SK-N-SH (cell line): ENCODE results near the gene AHCYL2. TPM values are rescaled to one million over a fixed set of nuclear protein-coding genes. Genes with fewer than 3 reads are reported as not detected.
"Not testable (repeated sequence)": the region's sequence is repeated elsewhere in the genome, so short reads cannot be mapped to it uniquely, and the experiment has no call there.

Experiments
- CTCF ChIA-PET: fragments of 300-600, 350-600 bp; formaldehyde crosslinking; extraction: SDS; loops from one replicate; lab custom pipeline; 2021; lab: Yijun Ruan, JAX
- POLR2A ChIA-PET: fragments of 350-600 bp; sonication (Branson Sonifier 250); formaldehyde crosslinking; extraction: SDS; loops from one replicate; lab custom pipeline; 2020; ENCODE audit warnings: antibody characterized with exemption, inconsistent platforms; lab: Yijun Ruan, JAX
- DNase-seq: peaks from one replicate; pipeline ENCODE4 v3.0.0; 2012
- H2AFZ ChIP-seq: fragments of 200-600 bp; sonication (generic); 2 replicates; pipeline ENCODE4 v1.8.1; 2016; ENCODE audit warnings: antibody characterized with exemption, mild to moderate bottlenecking, low read depth
- H3F3A ChIP-seq: fragments of 200-600 bp; sonication (generic); replicated peaks from 2 replicates; pipeline ENCODE3; 2016; ENCODE audit warnings: antibody characterized with exemption, mild to moderate bottlenecking; ENCODE audit not compliant: insufficient read depth
- H3K27ac ChIP-seq, 2 experiments: fragments of 200-500 bp in 1 of 2; fragments of 200-600 bp in 1 of 2; sonication (Bioruptor generic) in 1 of 2; sonication (generic), shearing (Covaris generic) in 1 of 2; 2 replicates each; pipeline versions ENCODE4 v1.5.1 to v1.6.1; 2014 to 2016; ENCODE audit warnings: low read depth in 2 of 2, inconsistent platforms in 1 of 2, low read length in 1 of 2, mild to moderate bottlenecking in 1 of 2, mixed read lengths in 1 of 2
- H3K27me3 ChIP-seq: fragments of 200-600 bp; sonication (generic), shearing (Covaris generic); 2 replicates; pipeline ENCODE4 v1.6.1; 2016; ENCODE audit warnings: mixed run types; ENCODE audit not compliant: insufficient read depth
- H3K36me3 ChIP-seq, 2 experiments: fragments of 200-500 bp in 1 of 2; fragments of 200-600 bp in 1 of 2; sonication (Bioruptor generic) in 1 of 2; sonication (generic) in 1 of 2; replicated peaks in 1 of 2; 2 replicates each; pipeline versions ENCODE3 to v1.5.1; 2014 to 2016; ENCODE audit warnings: low read length in 1 of 2, mild to moderate bottlenecking in 1 of 2; ENCODE audit not compliant: insufficient read depth in 2 of 2, control insufficient read depth in 1 of 2
- H3K4me1 ChIP-seq, 2 experiments: fragments of 200-500 bp in 1 of 2; fragments of 200-600 bp in 1 of 2; sonication (Bioruptor generic) in 1 of 2; sonication (generic), shearing (Covaris generic) in 1 of 2; 2 replicates each; pipeline versions ENCODE4 v1.5.1 to v1.6.1; 2014 to 2016; ENCODE audit warnings: low read depth in 1 of 2, low read length in 1 of 2, mixed run types in 1 of 2; ENCODE audit not compliant: insufficient read depth in 2 of 2, control insufficient read depth in 1 of 2
- H3K4me2 ChIP-seq: fragments of 200-600 bp; sonication (generic), shearing (Covaris generic); 2 replicates; pipeline ENCODE4 v1.6.1; 2017; ENCODE audit warnings: mixed run types
- H3K4me3 ChIP-seq, 2 experiments: fragments of 200-500 bp in 1 of 2; fragments of 200-600 bp in 1 of 2; sonication (Bioruptor generic) in 1 of 2; sonication (generic), shearing (Covaris generic) in 1 of 2; 2 replicates each; pipeline versions ENCODE4 v1.5.1 to v1.8.1; 2014 to 2016; ENCODE audit warnings: low read depth in 2 of 2, inconsistent platforms in 1 of 2, low read length in 1 of 2, mild to moderate bottlenecking in 1 of 2, mixed read lengths in 1 of 2, moderate library complexity in 1 of 2
- H3K79me2 ChIP-seq: fragments of 200-600 bp; sonication (generic); 2 replicates; pipeline ENCODE4 v1.8.1; 2017; ENCODE audit warnings: mild to moderate bottlenecking; ENCODE audit not compliant: insufficient read depth
- H3K9ac ChIP-seq: fragments of 200-600 bp; sonication (generic); 2 replicates; pipeline ENCODE4 v1.6.1; 2017; ENCODE audit warnings: mixed run types
- H3K9me2 ChIP-seq: fragments of 200-600 bp; sonication (generic); 2 replicates; pipeline ENCODE4 v1.6.1; 2017; ENCODE audit warnings: mixed run types
- H3K9me3 ChIP-seq: fragments of 200-600 bp; sonication (generic); 2 replicates; pipeline ENCODE4 v1.6.1; 2017; ENCODE audit warnings: mixed run types, mild to moderate bottlenecking, moderate library complexity
- H4K20me1 ChIP-seq: fragments of 200-600 bp; sonication (generic); 2 replicates; pipeline ENCODE4 v1.6.1; 2017; ENCODE audit warnings: mild to moderate bottlenecking, mixed run types; ENCODE audit not compliant: insufficient read depth
- GATA2 ChIP-seq: sonication (generic); formaldehyde crosslinking; IDR thresholded peaks from 2 replicates; pipeline ENCODE4 v1.5.0; 2020; ENCODE audit warnings: mild to moderate bottlenecking, missing genetic modification reagents
- MEF2A ChIP-seq: IDR thresholded peaks from 2 replicates; pipeline ENCODE4 v1.4.0; 2012; ENCODE audit warnings: low read depth, borderline replicate concordance
- NFIC ChIP-seq: IDR thresholded peaks from 2 replicates; pipeline ENCODE4 v1.4.0; 2012; ENCODE audit warnings: borderline replicate concordance
- RCOR1 ChIP-seq: fragments of 150-350 bp; IDR thresholded peaks from 2 replicates; pipeline ENCODE4 v1.6.1; 2017; ENCODE audit warnings: antibody characterized with exemption, low read length
- WGBS: methylation state at CpG from one replicate; pipeline ENCODE4 v1.1.6; 2017; ENCODE audit warnings: low lambda C conversion rate; 5-methylcytosine and 5-hydroxymethylcytosine counted together
- polyA plus RNA-seq, 3 experiments: library from polyadenylated mRNA; depleted of rRNA; stranded (reverse); fragments of >200 nt; gene quantifications; 2 replicates each; pipeline ENCODE4 v1.2.3, GENCODE V29; 2012
- TF ChIP-seq, protein P1 (sequence below): fragments of 150-350 bp; IDR thresholded peaks from 2 replicates; pipeline ENCODE4 v1.6.1; 2017; ENCODE audit warnings: antibody characterized with exemption, low read length, low read depth, borderline replicate concordance
- TF ChIP-seq, protein P2 (sequence below): fragments of 150-350 bp; IDR thresholded peaks from 2 replicates; pipeline ENCODE4 v1.6.1; 2016; ENCODE audit warnings: mild to moderate bottlenecking, low read depth, low read length
- TF ChIP-seq, protein P3 (sequence below): IDR thresholded peaks from 2 replicates; pipeline ENCODE4 v1.4.0; 2012; ENCODE audit warnings: low read depth

Gene AHCYL2
- polyA plus RNA-seq, 1 of the 3 experiments (the other 2 are of a cell fraction), result 20.4 TPM

DNA sequence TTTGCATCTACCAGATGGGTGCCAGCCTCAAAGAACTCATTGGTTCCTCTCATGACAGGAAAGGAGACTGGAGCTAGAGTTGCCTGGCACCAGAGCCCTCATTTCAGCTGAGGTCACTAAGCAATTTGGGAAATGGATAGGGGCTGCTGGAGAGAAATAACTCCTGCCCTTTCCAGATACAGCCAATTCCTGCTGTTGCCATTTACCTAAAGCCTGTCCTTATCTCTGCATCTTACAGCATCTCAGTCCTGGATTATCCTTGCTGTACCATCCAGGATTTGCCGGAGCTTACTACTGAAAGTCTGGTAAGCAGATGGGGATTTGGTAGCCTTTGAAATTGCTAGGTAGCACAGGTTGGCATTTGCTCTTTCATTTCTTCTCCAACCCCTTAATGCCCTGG lies 245.6 kb downstream of the AHCYL2 start:
- H3K9ac ChIP-seq, result no peak overlapping the region
- TF ChIP-seq GATA2 (CRISPR knock-in tag) (peak; percentile 86), MEF2A (no peak)
- TF ChIP-seq, protein P1, sequence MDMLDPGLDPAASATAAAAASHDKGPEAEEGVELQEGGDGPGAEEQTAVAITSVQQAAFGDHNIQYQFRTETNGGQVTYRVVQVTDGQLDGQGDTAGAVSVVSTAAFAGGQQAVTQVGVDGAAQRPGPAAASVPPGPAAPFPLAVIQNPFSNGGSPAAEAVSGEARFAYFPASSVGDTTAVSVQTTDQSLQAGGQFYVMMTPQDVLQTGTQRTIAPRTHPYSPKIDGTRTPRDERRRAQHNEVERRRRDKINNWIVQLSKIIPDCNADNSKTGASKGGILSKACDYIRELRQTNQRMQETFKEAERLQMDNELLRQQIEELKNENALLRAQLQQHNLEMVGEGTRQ, result no peak
- H4K20me1 ChIP-seq, result no peaks in the 10 kb centered on the region
- no peak overlapping the region for H3K27ac ChIP-seq
- peaks cover 0 to 15% of the 10 kb centered on the region in 2 experiments; a peak in 2 of 4 replicates for H3K4me1 ChIP-seq
- CTCF ChIA-PET, result interaction anchor here (0.6 to 14.8 kb wide), 19 partner anchors 9 to 481 kb away, joined by 3 to 397 read pairs (median 9); partner anchors contain the start of gene STRIP2
- H3K9me3 ChIP-seq, result no peaks in the 10 kb centered on the region
- H3K79me2 ChIP-seq, result no peaks in the 10 kb centered on the region
- POLR2A ChIA-PET, result interaction anchor here (0.8 kb wide), 1 partner anchor 36 kb away, joined by 4 read pairs; the partner anchor contains the start of gene STRIP2
- H3K9me2 ChIP-seq, result no peaks in the 10 kb centered on the region
- H3K4me2 ChIP-seq, result no peak overlapping the region
- DNase-seq, result peak; percentile 69
- WGBS, result 67% methylated on average over 1 of the region's 1 CpG
- H3K4me3 ChIP-seq, result no peak overlapping the region
- peaks cover 0 to 9% of the 10 kb centered on the region in 2 experiments for H3K36me3 ChIP-seq
- H2AFZ ChIP-seq, result no peak overlapping the region
- no peaks in the 10 kb centered on the region for H3K27me3 ChIP-seq
- H3F3A ChIP-seq, result no peaks in the 10 kb centered on the region

DNA sequence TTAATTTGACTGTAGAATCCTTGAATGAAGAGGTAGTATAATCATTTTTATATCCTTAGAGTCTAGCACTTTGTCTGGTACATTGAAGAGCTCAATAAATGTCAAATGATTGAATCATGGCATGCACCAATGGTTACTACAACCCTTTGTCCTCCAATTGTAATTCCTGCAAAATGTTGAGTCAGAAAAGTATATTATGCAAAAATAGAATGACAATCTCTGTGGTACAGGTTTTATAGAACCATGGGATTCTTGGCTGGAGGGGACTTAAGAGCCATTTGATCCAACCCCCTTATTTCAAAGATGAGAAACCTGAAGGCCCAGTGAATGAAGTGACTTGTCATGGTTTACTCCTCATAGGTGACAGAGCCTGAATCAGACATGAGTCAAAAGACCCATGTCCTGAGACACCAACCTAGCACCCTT lies 246.6 kb downstream of the AHCYL2 start:
- Histone ChIP-seq H3K9me2 (no peaks in the 10 kb centered on the region), H3K79me2 (no peaks in the 10 kb centered on the region), H3K9me3 (no peaks in the 10 kb centered on the region), H3K27ac (no peak overlapping the region), H3F3A (no peaks in the 10 kb centered on the region), H3K4me1 (peaks cover 0 to 12% of the 10 kb centered on the region in 2 experiments; a peak in 2 of 4 replicates), H3K9ac (no peak overlapping the region), H3K27me3 (no peaks in the 10 kb centered on the region), H2AFZ (no peak overlapping the region), H3K4me3 (no peak overlapping the region), H3K36me3 (peaks cover 0 to 6% of the 10 kb centered on the region in 2 experiments), H4K20me1 (no peaks in the 10 kb centered on the region), H3K4me2 (no peak overlapping the region)
- DNase-seq, result no peak
- TF ChIP-seq, protein P2, sequence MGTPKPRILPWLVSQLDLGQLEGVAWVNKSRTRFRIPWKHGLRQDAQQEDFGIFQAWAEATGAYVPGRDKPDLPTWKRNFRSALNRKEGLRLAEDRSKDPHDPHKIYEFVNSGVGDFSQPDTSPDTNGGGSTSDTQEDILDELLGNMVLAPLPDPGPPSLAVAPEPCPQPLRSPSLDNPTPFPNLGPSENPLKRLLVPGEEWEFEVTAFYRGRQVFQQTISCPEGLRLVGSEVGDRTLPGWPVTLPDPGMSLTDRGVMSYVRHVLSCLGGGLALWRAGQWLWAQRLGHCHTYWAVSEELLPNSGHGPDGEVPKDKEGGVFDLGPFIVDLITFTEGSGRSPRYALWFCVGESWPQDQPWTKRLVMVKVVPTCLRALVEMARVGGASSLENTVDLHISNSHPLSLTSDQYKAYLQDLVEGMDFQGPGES, result no peak
- TF ChIP-seq NFIC (no peak), RCOR1 (no peak)
- TF ChIP-seq, protein P3, sequence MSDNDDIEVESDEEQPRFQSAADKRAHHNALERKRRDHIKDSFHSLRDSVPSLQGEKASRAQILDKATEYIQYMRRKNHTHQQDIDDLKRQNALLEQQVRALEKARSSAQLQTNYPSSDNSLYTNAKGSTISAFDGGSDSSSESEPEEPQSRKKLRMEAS, result no peak
- CTCF ChIA-PET, result interaction anchor here (0.6 to 14.8 kb wide), 55 partner anchors 10 to 538 kb away, joined by 3 to 397 read pairs (median 4); partner anchors contain the start of genes NRF1 and STRIP2
- POLR2A ChIA-PET, result no interaction called here

DNA sequence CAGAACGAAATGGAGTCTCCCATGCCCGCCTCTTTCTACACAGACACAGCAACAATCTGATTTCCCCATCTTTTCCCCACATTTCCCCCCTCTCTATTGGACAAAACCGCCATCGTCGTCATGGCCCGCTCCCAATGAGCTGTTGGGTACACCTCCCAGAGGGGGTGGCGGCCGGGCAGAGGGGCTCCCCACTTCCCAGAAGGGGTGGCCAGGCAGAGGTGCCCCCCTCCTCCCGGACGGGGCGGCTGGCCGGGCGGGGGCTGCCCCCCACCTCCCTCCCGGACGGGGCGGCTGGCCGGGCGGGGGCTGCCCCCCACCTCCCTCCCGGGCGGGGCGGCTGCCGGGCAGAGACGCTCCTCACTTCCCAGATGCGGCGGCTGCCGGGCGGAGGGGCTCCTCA lies 251.1 kb downstream of the AHCYL2 start:
- H3K27me3 ChIP-seq, H3K4me2 ChIP-seq, H3K9ac ChIP-seq, H3K36me3 ChIP-seq, H3K27ac ChIP-seq, H2AFZ ChIP-seq, H3F3A ChIP-seq, CTCF ChIA-PET, H3K9me2 ChIP-seq, DNase-seq, POLR2A ChIA-PET, H3K4me1 ChIP-seq, H3K9me3 ChIP-seq, H3K79me2 ChIP-seq, H3K4me3 ChIP-seq, H4K20me1 ChIP-seq: not testable (repeated sequence)
- 96% methylated on average over 16 of the region's 27 CpGs for WGBS

DNA sequence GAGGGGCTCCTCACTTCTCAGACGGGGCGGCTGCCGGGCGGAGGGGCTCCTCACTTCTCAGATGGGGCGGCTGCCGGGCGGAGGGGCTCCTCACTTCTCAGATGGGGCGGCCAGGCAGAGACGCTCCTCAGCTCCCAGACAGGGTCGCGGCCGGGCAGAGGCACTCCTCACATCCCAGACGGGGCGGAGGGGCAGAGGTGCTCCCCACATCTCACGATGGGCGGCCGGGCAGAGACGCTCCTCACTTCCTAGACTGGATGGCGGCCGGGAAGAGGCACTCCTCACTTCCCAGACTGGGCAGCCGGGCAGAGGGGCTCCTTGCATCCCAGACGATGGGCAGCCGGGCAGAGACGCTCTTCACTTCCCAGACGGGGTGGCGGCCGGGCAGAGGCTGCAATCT lies 251.6 kb downstream of the AHCYL2 start:
- H3K9ac ChIP-seq, H3K79me2 ChIP-seq, H3K9me3 ChIP-seq, H3K4me2 ChIP-seq, H3K4me3 ChIP-seq, H2AFZ ChIP-seq, H3K36me3 ChIP-seq, H3F3A ChIP-seq, POLR2A ChIA-PET, DNase-seq, H3K9me2 ChIP-seq, H4K20me1 ChIP-seq, CTCF ChIA-PET, H3K4me1 ChIP-seq, H3K27ac ChIP-seq, H3K27me3 ChIP-seq: not testable (repeated sequence)
- WGBS, result 100% methylated on average over 9 of the region's 27 CpGs
